ENCODE measurements around the gene MGRN1.

Gene MGRN1

GRCh38 chr16:4677994-4678393 is 53.4 kb downstream of the MGRN1 start:
- TF ChIP-seq CTCF (IDR thresholded peaks at IDR 0.05; ENCODE audit: borderline replicate concordance, control extremely low read depth, extremely low read depth, insufficient read depth, missing control alignments), result no peak
- in situ Hi-C loops (cut with MboI; ENCODE audit: low sequenced_read_pairs, unreplicated experiment), result no loop called here
- no peak for DNase-seq (ENCODE audit: low spot score)

DNA sequence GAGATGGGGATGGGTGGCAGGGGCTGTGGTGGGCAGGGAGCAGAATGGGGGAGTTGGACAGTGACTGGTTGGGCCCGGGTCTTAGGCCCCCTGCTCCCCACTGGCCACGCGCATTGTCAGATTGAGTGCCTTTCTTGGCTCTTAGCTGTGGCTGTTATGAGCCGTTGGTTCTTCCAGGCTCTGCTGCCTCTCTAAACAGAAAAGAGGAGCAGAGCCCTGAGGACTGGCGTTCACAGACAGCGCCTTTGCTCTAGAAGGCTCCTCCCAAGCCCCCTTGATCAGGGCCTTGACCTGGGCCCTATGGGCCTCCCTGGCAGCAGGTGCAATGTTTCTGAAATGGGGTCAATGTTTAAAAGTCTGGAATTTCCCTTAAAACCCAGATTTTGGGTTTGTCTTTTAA is 54.0 kb downstream of the MGRN1 start:
- TF ChIP-seq CTCF (IDR thresholded peaks at IDR 0.05; ENCODE audit: borderline replicate concordance, control extremely low read depth, extremely low read depth, insufficient read depth, missing control alignments), result no peak
- no peak for DNase-seq (ENCODE audit: low spot score)
- in situ Hi-C loops (cut with MboI; ENCODE audit: low sequenced_read_pairs, unreplicated experiment), result no loop called here

DNA sequence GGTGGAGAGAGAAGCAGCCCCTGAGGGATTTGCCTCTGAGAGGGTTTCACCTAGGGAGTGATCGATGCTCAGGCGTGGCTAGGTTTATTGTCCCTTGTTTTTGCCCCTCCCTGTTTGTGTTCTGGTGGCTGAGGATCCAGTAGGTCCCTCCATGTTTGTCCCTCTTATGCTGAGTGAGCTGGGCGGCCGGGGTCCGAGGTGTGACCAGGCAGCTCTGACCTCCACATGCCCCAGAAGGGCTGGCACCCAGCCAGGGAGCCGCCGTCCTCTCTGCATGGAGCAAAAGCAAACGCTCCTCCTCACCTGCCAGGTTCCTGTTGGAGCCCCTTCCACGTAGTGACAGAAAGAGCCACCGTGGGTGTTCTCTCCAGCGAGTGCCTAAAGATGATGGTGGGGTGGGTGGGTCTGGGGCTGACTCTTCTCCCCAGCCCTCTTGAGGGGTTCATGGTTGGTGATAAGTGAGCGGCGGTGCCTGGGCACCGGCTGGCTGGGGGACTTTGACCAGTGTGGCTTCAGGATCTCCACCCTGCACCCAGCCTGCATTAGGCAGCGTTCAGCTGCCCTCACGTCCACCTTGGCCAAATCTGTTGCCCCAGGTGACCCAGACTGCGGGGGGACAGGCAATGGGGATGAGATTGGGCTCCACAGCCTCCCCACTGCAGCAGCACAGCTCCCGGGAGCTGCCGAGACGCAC is 54.7 kb downstream of the MGRN1 start:
- in situ Hi-C loops (cut with MboI; ENCODE audit: low sequenced_read_pairs, unreplicated experiment), result no loop called here
- TF ChIP-seq CTCF (IDR thresholded peaks at IDR 0.05; ENCODE audit: borderline replicate concordance, control extremely low read depth, extremely low read depth, insufficient read depth, missing control alignments), result no peak
- no peak for DNase-seq (ENCODE audit: low spot score)

DNA sequence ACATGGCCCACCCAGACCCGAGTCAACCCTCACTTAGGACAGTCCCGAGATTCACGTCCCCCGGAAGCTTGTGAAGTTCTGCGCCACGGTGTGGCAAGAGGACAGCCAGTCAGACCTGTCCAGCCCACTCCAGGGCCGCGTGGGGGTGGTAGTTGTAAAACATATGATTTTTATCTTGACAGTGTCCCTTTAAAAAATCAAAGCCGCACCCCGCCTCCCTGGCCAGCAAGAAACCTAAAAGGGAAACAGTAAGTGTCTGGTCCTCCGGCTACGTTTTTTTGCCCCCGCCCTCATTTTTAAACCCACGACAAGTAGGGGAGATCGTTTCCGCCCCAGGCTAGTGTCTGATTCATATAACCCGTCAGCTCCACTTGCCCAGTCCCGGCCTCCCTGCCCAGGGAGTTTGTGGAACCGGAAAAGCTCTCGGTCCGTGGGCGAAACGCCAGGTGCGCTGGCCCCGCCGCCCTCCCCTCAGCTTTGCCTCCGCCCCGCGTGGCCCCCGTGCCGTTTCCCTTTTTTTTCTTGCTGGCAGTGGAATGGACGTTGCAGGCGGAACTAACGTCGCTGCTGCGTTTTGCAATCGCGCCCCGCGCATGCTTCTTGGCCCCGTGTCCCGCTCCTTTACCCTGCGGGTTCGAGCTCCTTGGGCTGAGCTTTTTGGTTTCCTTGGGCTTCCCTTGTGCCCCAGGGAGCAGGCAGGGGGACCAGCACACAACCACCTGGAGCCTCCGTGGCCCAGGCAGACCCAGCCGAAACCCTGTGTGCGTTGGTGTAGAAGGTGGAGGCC is 55.4 kb downstream of the MGRN1 start:
- no peak for DNase-seq (ENCODE audit: low spot score)
- in situ Hi-C loops (cut with MboI; ENCODE audit: low sequenced_read_pairs, unreplicated experiment), result no loop called here
- TF ChIP-seq CTCF (IDR thresholded peaks at IDR 0.05; ENCODE audit: borderline replicate concordance, control extremely low read depth, extremely low read depth, insufficient read depth, missing control alignments), result no peak

- TF ChIP-seq CTCF (IDR thresholded peaks at IDR 0.05; ENCODE audit: borderline replicate concordance, control extremely low read depth, extremely low read depth, insufficient read depth, missing control alignments), result no peak
- in situ Hi-C loops (cut with MboI; ENCODE audit: low sequenced_read_pairs, unreplicated experiment), result no loop called here
- DNase-seq (ENCODE audit: low spot score), result no peak
Observed at GRCh38 chr16:4680673-4681470, 56.2 kb downstream of the MGRN1 start.

- in situ Hi-C loops (cut with MboI; ENCODE audit: low sequenced_read_pairs, unreplicated experiment), result no loop called here
- DNase-seq (ENCODE audit: low spot score), result no peak
- TF ChIP-seq CTCF (IDR thresholded peaks at IDR 0.05; ENCODE audit: borderline replicate concordance, control extremely low read depth, extremely low read depth, insufficient read depth, missing control alignments), result no peak
Observed at GRCh38 chr16:4681471-4682083, 57.0 kb downstream of the MGRN1 start.

All from GM13976 (cell line).